Measurements from ENCODE around the gene KRT75.

Gene KRT75

DNA sequence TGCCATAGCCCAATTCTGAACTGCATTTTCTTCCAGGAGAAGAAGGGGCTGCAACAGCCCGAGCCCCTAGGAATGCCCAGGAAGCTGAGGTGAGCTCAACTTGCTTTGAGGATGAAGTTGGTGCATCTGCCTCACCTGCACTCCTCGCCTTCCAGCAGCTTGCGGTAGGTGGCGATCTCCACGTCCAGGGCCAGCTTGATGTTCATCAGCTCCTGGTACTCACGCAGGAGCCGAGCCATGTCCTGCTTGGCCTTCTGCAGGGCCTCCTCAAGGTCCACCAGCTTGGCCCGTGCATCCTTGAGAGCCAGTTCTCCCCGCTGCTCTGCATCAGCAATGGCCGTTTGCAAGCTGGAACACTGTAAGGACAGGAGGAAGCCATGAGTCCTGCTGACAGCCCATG is 6.0 kb downstream of the KRT75 start:
- H3K79me2 ChIP-seq (ENCODE audit: insufficient read depth, low read length) = no peaks in the 10 kb centered on the region
- no peak for TF ChIP-seq EZH2phosphoT487 (IDR thresholded peaks at IDR 0.05; ENCODE audit: borderline replicate concordance)
- TF ChIP-seq, protein P1, sequence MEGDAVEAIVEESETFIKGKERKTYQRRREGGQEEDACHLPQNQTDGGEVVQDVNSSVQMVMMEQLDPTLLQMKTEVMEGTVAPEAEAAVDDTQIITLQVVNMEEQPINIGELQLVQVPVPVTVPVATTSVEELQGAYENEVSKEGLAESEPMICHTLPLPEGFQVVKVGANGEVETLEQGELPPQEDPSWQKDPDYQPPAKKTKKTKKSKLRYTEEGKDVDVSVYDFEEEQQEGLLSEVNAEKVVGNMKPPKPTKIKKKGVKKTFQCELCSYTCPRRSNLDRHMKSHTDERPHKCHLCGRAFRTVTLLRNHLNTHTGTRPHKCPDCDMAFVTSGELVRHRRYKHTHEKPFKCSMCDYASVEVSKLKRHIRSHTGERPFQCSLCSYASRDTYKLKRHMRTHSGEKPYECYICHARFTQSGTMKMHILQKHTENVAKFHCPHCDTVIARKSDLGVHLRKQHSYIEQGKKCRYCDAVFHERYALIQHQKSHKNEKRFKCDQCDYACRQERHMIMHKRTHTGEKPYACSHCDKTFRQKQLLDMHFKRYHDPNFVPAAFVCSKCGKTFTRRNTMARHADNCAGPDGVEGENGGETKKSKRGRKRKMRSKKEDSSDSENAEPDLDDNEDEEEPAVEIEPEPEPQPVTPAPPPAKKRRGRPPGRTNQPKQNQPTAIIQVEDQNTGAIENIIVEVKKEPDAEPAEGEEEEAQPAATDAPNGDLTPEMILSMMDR (conservative IDR thresholded peaks at IDR 0.05; ENCODE audit: low read length) = peak; percentile 63
- no peaks in the 10 kb centered on the region for H3F3A ChIP-seq (ENCODE audit: low read depth)
- no peak overlapping the region for H3K4me2 ChIP-seq (ENCODE audit: low read depth, low read length, poor library complexity, severe bottlenecking)
- H3K9me2 ChIP-seq (replicated peaks; ENCODE audit: low read depth, low read length) = no peaks in the 10 kb centered on the region
- H3K4me3 ChIP-seq (ENCODE audit: low read length, poor library complexity, severe bottlenecking) = no peak overlapping the region
- no peaks in the 10 kb centered on the region for H3K9me3 ChIP-seq (ENCODE audit: insufficient read depth, low read depth, low read length)
- H4K20me1 ChIP-seq (ENCODE audit: insufficient read depth, low read length, poor library complexity, severe bottlenecking) = no peaks in the 10 kb centered on the region
- no peaks in the 10 kb centered on the region for H3K36me3 ChIP-seq (ENCODE audit: insufficient read depth, low read length)
- H3K27me3 ChIP-seq (ENCODE audit: insufficient read depth, low read length, poor library complexity, severe bottlenecking) = peaks cover 8% of the 10 kb centered on the region
- H3K4me1 ChIP-seq (ENCODE audit: insufficient read depth, low read length, poor library complexity, severe bottlenecking) = no peaks in the 10 kb centered on the region
- H2AFZ ChIP-seq (ENCODE audit: low read length) = no peak overlapping the region; the same call in 1 of the 2 replicates
- H3K9ac ChIP-seq (ENCODE audit: low read depth, low read length, poor library complexity, severe bottlenecking) = no peak overlapping the region

DNA sequence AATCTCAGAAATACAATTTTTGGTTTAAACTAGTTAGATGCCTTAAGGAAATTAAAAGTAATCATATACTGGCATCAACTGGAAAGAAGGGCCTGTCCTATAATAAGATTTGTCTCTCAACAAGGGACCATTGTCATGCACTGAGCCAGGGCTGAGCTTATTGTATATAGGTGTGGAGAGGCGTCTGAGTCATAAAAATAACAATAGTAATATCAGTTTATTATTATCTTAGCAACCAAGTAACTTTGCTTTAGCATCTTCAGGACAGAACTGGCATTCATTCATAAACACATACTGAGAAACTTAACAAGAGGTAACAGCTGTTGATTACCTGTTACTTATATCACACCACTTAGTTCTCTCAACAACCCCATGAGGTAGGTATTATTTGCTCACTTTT is 7.1 kb downstream of the KRT75 start:
- Histone ChIP-seq H3K9me3 (ENCODE audit: insufficient read depth, low read depth, low read length) (no peaks in the 10 kb centered on the region), H3K9me2 (replicated peaks; ENCODE audit: low read depth, low read length) (no peaks in the 10 kb centered on the region), H3K4me2 (ENCODE audit: low read depth, low read length, poor library complexity, severe bottlenecking) (no peak overlapping the region), H4K20me1 (ENCODE audit: insufficient read depth, low read length, poor library complexity, severe bottlenecking) (no peaks in the 10 kb centered on the region), H3K9ac (ENCODE audit: low read depth, low read length, poor library complexity, severe bottlenecking) (no peak overlapping the region), H3K79me2 (ENCODE audit: insufficient read depth, low read length) (no peaks in the 10 kb centered on the region), H3K36me3 (ENCODE audit: insufficient read depth, low read length) (no peaks in the 10 kb centered on the region), H3K4me1 (ENCODE audit: insufficient read depth, low read length, poor library complexity, severe bottlenecking) (no peaks in the 10 kb centered on the region), H3F3A (ENCODE audit: low read depth) (no peaks in the 10 kb centered on the region), H3K27me3 (ENCODE audit: insufficient read depth, low read length, poor library complexity, severe bottlenecking) (peaks cover 8% of the 10 kb centered on the region), H3K4me3 (ENCODE audit: low read length, poor library complexity, severe bottlenecking) (no peak overlapping the region), H2AFZ (ENCODE audit: low read length) (no peak overlapping the region)
- TF ChIP-seq, protein P1 (conservative IDR thresholded peaks at IDR 0.05; ENCODE audit: low read length) = no peak
- no peak for TF ChIP-seq EZH2phosphoT487 (IDR thresholded peaks at IDR 0.05; ENCODE audit: borderline replicate concordance)

DNA sequence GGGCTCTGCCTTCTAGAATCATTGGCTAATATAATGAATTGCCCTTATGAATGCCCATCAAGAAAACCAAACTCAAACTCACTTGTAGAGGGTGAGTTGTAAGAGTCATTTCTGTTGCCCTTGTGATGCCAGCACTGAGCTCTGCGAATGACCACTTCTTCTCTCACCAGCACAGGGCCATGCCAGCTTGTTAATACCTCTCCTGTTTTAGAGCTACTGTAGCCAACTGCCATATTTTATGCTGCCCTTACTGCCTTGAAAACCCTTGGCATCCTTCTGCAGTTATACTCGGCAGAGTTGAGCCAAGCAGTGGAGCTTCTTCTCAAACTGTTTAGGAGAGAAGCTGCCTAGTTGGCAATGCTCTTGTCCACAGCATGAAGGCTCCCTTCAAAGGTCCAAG is 8.1 kb downstream of the KRT75 start:
- Histone ChIP-seq H3K79me2 (ENCODE audit: insufficient read depth, low read length) (no peaks in the 10 kb centered on the region), H3K4me1 (ENCODE audit: insufficient read depth, low read length, poor library complexity, severe bottlenecking) (no peaks in the 10 kb centered on the region), H2AFZ (ENCODE audit: low read length) (no peak overlapping the region), H3K9me3 (ENCODE audit: insufficient read depth, low read depth, low read length) (no peaks in the 10 kb centered on the region), H3K4me3 (ENCODE audit: low read length, poor library complexity, severe bottlenecking) (no peak overlapping the region), H4K20me1 (ENCODE audit: insufficient read depth, low read length, poor library complexity, severe bottlenecking) (no peaks in the 10 kb centered on the region), H3K27me3 (ENCODE audit: insufficient read depth, low read length, poor library complexity, severe bottlenecking) (peaks cover 8% of the 10 kb centered on the region), H3K9me2 (replicated peaks; ENCODE audit: low read depth, low read length) (no peaks in the 10 kb centered on the region), H3F3A (ENCODE audit: low read depth) (no peaks in the 10 kb centered on the region), H3K4me2 (ENCODE audit: low read depth, low read length, poor library complexity, severe bottlenecking) (no peak overlapping the region), H3K36me3 (ENCODE audit: insufficient read depth, low read length) (no peaks in the 10 kb centered on the region), H3K9ac (ENCODE audit: low read depth, low read length, poor library complexity, severe bottlenecking) (no peak overlapping the region)
- TF ChIP-seq, protein P1 (conservative IDR thresholded peaks at IDR 0.05; ENCODE audit: low read length) = no peak
- no peak for TF ChIP-seq EZH2phosphoT487 (IDR thresholded peaks at IDR 0.05; ENCODE audit: borderline replicate concordance)
